Hematopoietic multipotent progenitor cell treated with erythropoietin and hydrocortisone succinate and interleukin-3 and kit ligand, for 17 days (in vitro differentiated cells): ENCODE data around the gene TECPR1.

Source experiments
- DNase-seq: peaks from one replicate; pipeline ENCODE4 v3.0.0-alpha.2; 2015; ENCODE audit warnings: low spot score

Gene TECPR1

GRCh38 chr7:98251601-98252424 lies at the start of gene TECPR1:
TECPR1 (minus strand) TSS chr7:98252232; CDS start chr7:98246146, 6,086 bp downstream.
- peak; percentile 94 for DNase-seq

GRCh38 chr7:98300595-98301372 lies 48.8 kb upstream of the TECPR1 start:
- no peak for DNase-seq

GRCh38 chr7:98297626-98298286 lies 45.7 kb upstream of the TECPR1 start:
- DNase-seq, result no peak

GRCh38 chr7:98296833-98297232 lies 44.8 kb upstream of the TECPR1 start:
- DNase-seq, result no peak

DNA sequence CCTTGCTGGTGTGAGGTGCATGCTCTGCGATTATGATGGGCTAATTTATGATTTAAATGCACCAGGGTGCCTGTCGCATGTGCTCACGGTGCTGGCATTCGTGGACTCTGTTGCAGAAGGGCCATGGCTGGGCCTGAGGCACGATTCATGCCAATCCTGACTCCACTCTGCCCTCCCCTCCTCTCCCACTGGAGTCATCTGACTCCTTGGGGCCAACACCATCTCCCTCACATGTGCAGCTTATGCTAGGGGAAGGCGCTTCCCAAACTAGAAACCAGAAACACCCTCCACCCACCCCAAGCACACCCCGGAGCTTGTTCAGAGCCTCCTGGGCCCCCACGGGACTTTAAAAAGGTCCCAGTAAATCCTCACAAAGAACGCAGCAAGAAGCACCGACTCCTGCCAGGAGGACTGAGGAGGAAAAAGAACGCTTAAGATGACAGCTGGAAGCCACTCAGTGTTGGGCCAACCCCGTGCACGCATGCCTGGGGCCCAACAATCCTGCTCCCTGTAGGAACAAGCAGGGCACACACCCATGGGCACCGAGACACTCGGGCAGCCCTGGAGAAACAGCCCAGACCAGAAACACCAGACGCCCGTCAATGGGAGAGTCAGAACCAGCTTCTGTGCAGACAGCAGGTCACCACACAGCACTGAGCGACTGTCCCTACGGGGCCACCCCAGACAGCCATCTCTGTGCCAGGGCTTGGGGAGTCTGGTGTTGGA lies 43.6 kb upstream of the TECPR1 start:
- no peak for DNase-seq

- peak; percentile 42 for DNase-seq
These were observed 42.9 kb upstream of the TECPR1 start for GRCh38 chr7:98294798-98295382.

DNA sequence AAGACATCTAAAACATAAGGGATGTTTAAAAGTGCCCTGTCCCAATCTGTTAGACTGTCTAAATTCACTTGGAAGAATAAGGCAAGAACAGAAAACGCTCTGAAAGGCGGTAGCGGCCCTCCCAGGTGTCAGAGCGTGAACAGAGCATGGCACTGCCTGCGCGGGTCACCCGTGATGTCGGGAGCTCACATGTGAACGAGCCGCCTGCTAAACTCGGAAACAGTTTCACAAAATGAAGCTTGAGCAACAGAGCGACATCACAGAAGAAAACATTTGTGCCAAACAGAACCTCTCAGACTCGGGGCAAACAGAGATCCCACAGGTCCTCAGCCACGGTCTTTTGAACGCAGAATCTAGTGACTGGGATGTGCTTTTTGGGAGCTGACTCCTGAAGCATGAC lies 42.3 kb upstream of the TECPR1 start:
- DNase-seq, result no peak

- no peak for DNase-seq
These were observed 41.7 kb upstream of the TECPR1 start for GRCh38 chr7:98293746-98294145.

GRCh38 chr7:98293265-98293664 lies 41.2 kb upstream of the TECPR1 start:
- no peak for DNase-seq

DNA sequence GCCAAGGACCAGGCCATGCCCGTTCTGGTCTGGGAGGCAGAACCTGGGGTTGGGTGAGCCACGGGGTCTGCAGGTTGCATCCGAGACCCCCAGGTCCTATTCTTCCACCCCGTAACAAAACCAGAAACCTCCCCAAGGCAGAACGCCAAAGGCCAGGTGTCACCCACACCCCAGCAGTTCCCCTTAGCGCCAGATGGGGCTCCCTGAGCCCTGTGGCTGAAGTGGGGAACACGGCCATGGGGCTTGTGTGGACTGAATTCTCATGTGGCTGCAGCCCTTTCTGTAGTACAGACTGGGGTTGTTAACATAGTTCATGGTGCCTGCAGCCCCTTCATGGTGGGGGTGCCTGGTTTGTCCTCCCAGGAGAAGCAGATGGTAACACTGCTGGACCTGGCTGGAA lies 39.7 kb upstream of the TECPR1 start:
- no peak for DNase-seq

- DNase-seq, result no peak
These were observed 37.4 kb upstream of the TECPR1 start for GRCh38 chr7:98289333-98289875.

DNA sequence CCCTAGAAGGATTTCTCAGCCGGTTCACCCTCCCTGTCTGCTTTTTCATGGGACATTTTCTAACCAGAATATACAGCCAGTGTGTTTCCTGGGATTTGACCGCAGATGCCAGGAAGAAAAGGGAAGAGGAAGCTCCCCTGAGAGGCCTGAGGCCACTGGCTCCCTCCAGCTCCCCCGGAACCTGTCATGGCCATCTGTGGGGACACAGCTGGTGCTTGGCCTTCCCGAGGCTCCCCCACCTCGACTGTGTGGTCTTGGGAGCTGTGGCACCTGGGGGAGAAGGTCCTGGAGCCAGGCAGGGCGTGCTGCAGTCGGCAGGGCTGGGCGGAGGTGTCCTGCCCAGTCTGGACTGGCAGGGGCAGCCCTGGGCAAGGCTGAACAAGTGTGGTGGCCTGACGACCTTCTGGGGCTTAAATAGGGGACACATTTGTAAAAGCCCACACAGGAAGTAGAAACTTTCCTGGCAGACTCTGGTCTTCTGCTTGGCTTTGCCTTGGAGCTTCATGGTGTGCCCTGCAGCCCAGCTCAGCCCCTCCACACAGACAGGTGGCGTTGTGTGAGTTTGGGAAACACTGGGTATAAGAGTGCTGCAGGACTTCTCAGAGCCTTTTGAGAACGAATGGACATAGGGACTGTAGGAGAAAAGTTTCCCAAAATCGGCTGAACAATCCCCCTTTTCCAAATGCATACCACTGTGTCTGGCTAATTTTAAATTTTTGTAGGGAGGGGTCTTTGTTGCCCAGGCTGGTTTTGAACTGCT lies 36.2 kb upstream of the TECPR1 start:
- DNase-seq, result no peak

- no peak for DNase-seq
These were observed 35.5 kb upstream of the TECPR1 start for GRCh38 chr7:98287486-98287959.

DNA sequence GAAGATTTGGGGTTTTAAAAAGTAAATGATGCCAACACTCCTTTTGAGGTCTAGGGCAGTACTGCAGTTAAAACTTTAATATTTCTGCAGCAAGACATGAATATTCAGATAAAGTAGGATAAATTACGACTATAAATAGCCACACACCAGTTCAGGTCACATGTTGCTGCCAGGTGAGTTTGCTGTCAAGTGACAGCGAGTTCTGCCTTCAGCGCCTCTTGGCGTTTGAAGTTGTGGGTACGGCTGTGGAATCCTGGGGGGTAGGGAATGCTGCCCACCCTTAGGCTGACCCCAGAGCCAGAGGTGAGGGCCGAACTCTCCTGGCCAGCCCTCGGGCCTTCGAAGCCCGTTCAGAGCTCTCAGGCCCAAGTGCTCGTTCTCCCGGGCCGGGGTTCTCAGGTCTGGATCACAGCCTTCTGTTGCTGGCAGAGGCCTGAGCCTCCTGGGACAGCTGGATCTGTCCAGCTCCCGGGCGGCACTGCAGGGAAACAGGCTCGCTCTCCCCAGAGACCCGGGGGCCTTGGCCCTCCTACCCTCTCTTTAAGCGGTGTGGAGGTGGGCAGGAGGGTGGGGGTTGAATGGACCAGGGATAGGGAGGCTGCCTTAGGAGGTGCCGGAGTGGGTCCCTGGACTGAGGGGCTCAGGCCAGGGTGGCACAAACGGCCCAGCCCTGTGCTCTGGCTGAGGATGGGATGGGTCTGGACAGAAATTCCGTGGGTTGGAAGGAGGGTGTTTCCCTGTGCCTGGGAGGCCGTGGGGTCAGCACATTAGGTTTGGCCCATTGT lies 34.9 kb upstream of the TECPR1 start:
- DNase-seq, result no peak

- DNase-seq, result no peak
These were observed 34.1 kb upstream of the TECPR1 start for GRCh38 chr7:98286093-98286539.

DNA sequence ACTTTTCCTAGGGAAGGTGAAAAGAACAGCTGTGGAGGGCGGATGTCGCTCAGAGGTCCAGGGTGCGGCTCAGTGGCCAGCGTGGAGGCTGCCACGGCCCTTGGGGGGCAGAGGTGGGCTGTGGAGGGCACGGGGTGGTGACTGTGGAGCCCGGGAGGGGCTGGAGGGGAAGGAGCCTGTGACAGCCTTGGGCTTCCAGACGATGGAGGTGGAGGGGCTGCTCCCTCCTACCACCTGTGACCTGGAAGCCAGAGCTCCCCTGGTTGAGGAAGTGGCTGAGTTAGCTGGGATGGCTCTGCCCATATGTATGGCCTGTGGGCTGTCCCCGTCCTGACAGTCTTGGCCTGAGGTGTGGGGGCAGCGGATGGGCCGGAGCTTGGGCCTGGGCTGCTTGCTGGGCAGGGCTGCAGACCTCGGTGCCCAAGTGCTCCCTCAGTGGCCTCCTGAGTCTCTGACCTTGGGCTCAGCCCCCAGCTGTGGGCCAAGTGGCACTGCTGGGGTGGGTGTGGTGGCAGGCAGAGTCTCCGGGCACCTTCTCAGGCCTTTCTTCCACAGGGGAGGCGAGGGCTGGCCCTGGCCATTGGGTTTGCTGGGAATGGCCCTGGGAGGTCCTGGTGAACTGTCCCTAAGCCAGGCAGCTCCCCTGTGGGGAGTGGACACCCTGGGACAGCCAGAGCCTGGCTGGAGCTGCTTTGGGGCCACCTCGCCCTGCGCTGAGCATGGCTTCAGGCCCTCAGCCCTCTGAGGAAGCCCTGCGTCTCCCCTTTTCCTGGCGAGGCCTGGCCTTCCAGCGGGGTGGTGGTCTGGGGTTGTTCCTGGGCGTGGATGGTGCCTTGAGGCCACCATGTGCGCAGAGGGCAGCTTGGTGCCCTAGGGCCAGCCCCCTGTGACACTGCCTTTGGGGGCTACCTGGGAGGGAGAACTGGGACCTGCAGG lies 33.4 kb upstream of the TECPR1 start:
- DNase-seq, result no peak

- peak; percentile 27 for DNase-seq
These were observed 32.5 kb upstream of the TECPR1 start for GRCh38 chr7:98284335-98285036.

GRCh38 chr7:98283887-98284222 lies 31.8 kb upstream of the TECPR1 start:
- DNase-seq, result no peak
